SK-N-SH (cell line): ENCODE data around the gene TBL1X. TPM values are rescaled to one million over a fixed set of nuclear protein-coding genes. Genes with fewer than 3 reads are reported as not detected.

Experiments
- CTCF ChIA-PET: fragments of 300-600, 350-600 bp; formaldehyde crosslinking; extraction: SDS; loops from one replicate; lab custom pipeline; 2021; lab: Yijun Ruan, JAX
- POLR2A ChIA-PET: fragments of 350-600 bp; sonication (Branson Sonifier 250); formaldehyde crosslinking; extraction: SDS; loops from one replicate; lab custom pipeline; 2020; ENCODE audit warnings: antibody characterized with exemption, inconsistent platforms; lab: Yijun Ruan, JAX
- DNase-seq: peaks from one replicate; pipeline ENCODE4 v3.0.0; 2012
- H2AFZ ChIP-seq: fragments of 200-600 bp; sonication (generic); 2 replicates; pipeline ENCODE4 v1.8.1; 2016; ENCODE audit warnings: antibody characterized with exemption, mild to moderate bottlenecking, low read depth
- H3F3A ChIP-seq: fragments of 200-600 bp; sonication (generic); replicated peaks from 2 replicates; pipeline ENCODE3; 2016; ENCODE audit warnings: antibody characterized with exemption, mild to moderate bottlenecking; ENCODE audit not compliant: insufficient read depth
- H3K27ac ChIP-seq, 2 experiments: fragments of 200-500 bp in 1 of 2; fragments of 200-600 bp in 1 of 2; sonication (Bioruptor generic) in 1 of 2; sonication (generic), shearing (Covaris generic) in 1 of 2; 2 replicates each; pipeline versions ENCODE4 v1.5.1 to v1.6.1; 2014 to 2016; ENCODE audit warnings: low read depth in 2 of 2, inconsistent platforms in 1 of 2, low read length in 1 of 2, mild to moderate bottlenecking in 1 of 2, mixed read lengths in 1 of 2
- H3K27me3 ChIP-seq: fragments of 200-600 bp; sonication (generic), shearing (Covaris generic); 2 replicates; pipeline ENCODE4 v1.6.1; 2016; ENCODE audit warnings: mixed run types; ENCODE audit not compliant: insufficient read depth
- H3K36me3 ChIP-seq, 2 experiments: fragments of 200-500 bp in 1 of 2; fragments of 200-600 bp in 1 of 2; sonication (Bioruptor generic) in 1 of 2; sonication (generic) in 1 of 2; replicated peaks in 1 of 2; 2 replicates each; pipeline versions ENCODE3 to v1.5.1; 2014 to 2016; ENCODE audit warnings: low read length in 1 of 2, mild to moderate bottlenecking in 1 of 2; ENCODE audit not compliant: insufficient read depth in 2 of 2, control insufficient read depth in 1 of 2
- H3K4me1 ChIP-seq, 2 experiments: fragments of 200-500 bp in 1 of 2; fragments of 200-600 bp in 1 of 2; sonication (Bioruptor generic) in 1 of 2; sonication (generic), shearing (Covaris generic) in 1 of 2; 2 replicates each; pipeline versions ENCODE4 v1.5.1 to v1.6.1; 2014 to 2016; ENCODE audit warnings: low read depth in 1 of 2, low read length in 1 of 2, mixed run types in 1 of 2; ENCODE audit not compliant: insufficient read depth in 2 of 2, control insufficient read depth in 1 of 2
- H3K4me2 ChIP-seq: fragments of 200-600 bp; sonication (generic), shearing (Covaris generic); 2 replicates; pipeline ENCODE4 v1.6.1; 2017; ENCODE audit warnings: mixed run types
- H3K4me3 ChIP-seq, 2 experiments: fragments of 200-500 bp in 1 of 2; fragments of 200-600 bp in 1 of 2; sonication (Bioruptor generic) in 1 of 2; sonication (generic), shearing (Covaris generic) in 1 of 2; 2 replicates each; pipeline versions ENCODE4 v1.5.1 to v1.8.1; 2014 to 2016; ENCODE audit warnings: low read depth in 2 of 2, inconsistent platforms in 1 of 2, low read length in 1 of 2, mild to moderate bottlenecking in 1 of 2, mixed read lengths in 1 of 2, moderate library complexity in 1 of 2
- H3K79me2 ChIP-seq: fragments of 200-600 bp; sonication (generic); 2 replicates; pipeline ENCODE4 v1.8.1; 2017; ENCODE audit warnings: mild to moderate bottlenecking; ENCODE audit not compliant: insufficient read depth
- H3K9ac ChIP-seq: fragments of 200-600 bp; sonication (generic); 2 replicates; pipeline ENCODE4 v1.6.1; 2017; ENCODE audit warnings: mixed run types
- H3K9me2 ChIP-seq: fragments of 200-600 bp; sonication (generic); 2 replicates; pipeline ENCODE4 v1.6.1; 2017; ENCODE audit warnings: mixed run types
- H3K9me3 ChIP-seq: fragments of 200-600 bp; sonication (generic); 2 replicates; pipeline ENCODE4 v1.6.1; 2017; ENCODE audit warnings: mixed run types, mild to moderate bottlenecking, moderate library complexity
- H4K20me1 ChIP-seq: fragments of 200-600 bp; sonication (generic); 2 replicates; pipeline ENCODE4 v1.6.1; 2017; ENCODE audit warnings: mild to moderate bottlenecking, mixed run types; ENCODE audit not compliant: insufficient read depth
- CHD2 ChIP-seq: fragments of 150-350 bp; IDR thresholded peaks from 2 replicates; pipeline ENCODE4 v1.6.1; 2018; ENCODE audit warnings: low read length; ENCODE audit not compliant: partially characterized antibody
- EZH2phosphoT487 ChIP-seq: fragments of 200-600 bp; sonication (generic); IDR thresholded peaks from 2 replicates; pipeline ENCODE4 v1.6.1; 2017; ENCODE audit warnings: low read depth, mixed run types, mild to moderate bottlenecking, antibody characterized with exemption, moderate library complexity, borderline replicate concordance
- FOXJ3 ChIP-seq: sonication (generic); formaldehyde crosslinking; IDR thresholded peaks from 2 replicates; pipeline ENCODE4 v1.5.1; 2020; ENCODE audit warnings: mild to moderate bottlenecking, missing genetic modification reagents
- MAX ChIP-seq: IDR thresholded peaks from 2 replicates; pipeline ENCODE4 v1.4.0; 2012; ENCODE audit warnings: low read depth
- MEF2A ChIP-seq: IDR thresholded peaks from 2 replicates; pipeline ENCODE4 v1.4.0; 2012; ENCODE audit warnings: low read depth, borderline replicate concordance
- NRF1 ChIP-seq: IDR thresholded peaks from 2 replicates; pipeline ENCODE4 v1.6.1; 2012; ENCODE audit warnings: low read depth, mild to moderate bottlenecking, low read length
- RAD21 ChIP-seq: IDR thresholded peaks from 2 replicates; pipeline ENCODE4 v1.6.1; 2012; ENCODE audit warnings: mild to moderate bottlenecking, low read length
- TAF1 ChIP-seq: IDR thresholded peaks from 2 replicates; pipeline ENCODE4 v1.6.1; 2012; ENCODE audit warnings: low read depth, mild to moderate bottlenecking, low read length, moderate library complexity, borderline replicate concordance
- TCF12 ChIP-seq: IDR thresholded peaks from 2 replicates; pipeline ENCODE4 v1.4.0; 2012
- WGBS: methylation state at CpG from one replicate; pipeline ENCODE4 v1.1.6; 2017; ENCODE audit warnings: low lambda C conversion rate; 5-methylcytosine and 5-hydroxymethylcytosine counted together
- polyA plus RNA-seq, 3 experiments: library from polyadenylated mRNA; depleted of rRNA; stranded (reverse); fragments of >200 nt; gene quantifications; 2 replicates each; pipeline ENCODE4 v1.2.3, GENCODE V29; 2012
- TF ChIP-seq, protein P1 (sequence below): IDR thresholded peaks from 2 replicates; pipeline ENCODE4 v1.6.1; 2012; ENCODE audit warnings: mild to moderate bottlenecking, low read depth, low read length, moderate library complexity
- TF ChIP-seq, protein P2 (sequence below): fragments of 200-600 bp; sonication (generic); IDR thresholded peaks from 2 replicates; pipeline ENCODE4 v1.6.1; 2017; ENCODE audit warnings: antibody characterized with exemption, mild to moderate bottlenecking, moderate library complexity
- TF ChIP-seq, protein P3 (sequence below): fragments of 150-350 bp; IDR thresholded peaks from 2 replicates; pipeline ENCODE4 v1.6.1; 2017; ENCODE audit warnings: antibody characterized with exemption, low read length, low read depth, borderline replicate concordance

The TBL1X gene
- polyA plus RNA-seq, 1 of the 3 experiments (the other 2 are of a cell fraction), result 10.6 TPM

DNA sequence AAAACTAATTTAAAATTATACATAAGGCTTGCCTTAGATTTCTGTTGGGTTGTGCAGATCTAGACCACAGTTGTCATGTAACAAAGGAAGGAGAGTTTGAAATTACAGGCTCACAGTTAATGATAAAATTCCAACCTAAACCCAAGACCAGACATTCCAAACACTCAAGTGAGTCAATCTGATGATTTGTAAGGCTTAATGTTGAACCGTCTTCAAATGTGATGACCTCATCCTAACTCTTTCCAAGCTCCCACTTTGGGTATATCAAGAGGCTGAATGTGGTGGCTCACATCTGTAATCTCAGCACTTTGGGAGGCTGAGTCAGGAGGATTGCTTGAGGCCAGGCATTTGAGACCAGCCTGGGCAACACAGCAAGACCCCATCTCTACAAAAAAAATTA is 149.2 kb downstream of the TBL1X start (continued):
- TF ChIP-seq, protein P1, sequence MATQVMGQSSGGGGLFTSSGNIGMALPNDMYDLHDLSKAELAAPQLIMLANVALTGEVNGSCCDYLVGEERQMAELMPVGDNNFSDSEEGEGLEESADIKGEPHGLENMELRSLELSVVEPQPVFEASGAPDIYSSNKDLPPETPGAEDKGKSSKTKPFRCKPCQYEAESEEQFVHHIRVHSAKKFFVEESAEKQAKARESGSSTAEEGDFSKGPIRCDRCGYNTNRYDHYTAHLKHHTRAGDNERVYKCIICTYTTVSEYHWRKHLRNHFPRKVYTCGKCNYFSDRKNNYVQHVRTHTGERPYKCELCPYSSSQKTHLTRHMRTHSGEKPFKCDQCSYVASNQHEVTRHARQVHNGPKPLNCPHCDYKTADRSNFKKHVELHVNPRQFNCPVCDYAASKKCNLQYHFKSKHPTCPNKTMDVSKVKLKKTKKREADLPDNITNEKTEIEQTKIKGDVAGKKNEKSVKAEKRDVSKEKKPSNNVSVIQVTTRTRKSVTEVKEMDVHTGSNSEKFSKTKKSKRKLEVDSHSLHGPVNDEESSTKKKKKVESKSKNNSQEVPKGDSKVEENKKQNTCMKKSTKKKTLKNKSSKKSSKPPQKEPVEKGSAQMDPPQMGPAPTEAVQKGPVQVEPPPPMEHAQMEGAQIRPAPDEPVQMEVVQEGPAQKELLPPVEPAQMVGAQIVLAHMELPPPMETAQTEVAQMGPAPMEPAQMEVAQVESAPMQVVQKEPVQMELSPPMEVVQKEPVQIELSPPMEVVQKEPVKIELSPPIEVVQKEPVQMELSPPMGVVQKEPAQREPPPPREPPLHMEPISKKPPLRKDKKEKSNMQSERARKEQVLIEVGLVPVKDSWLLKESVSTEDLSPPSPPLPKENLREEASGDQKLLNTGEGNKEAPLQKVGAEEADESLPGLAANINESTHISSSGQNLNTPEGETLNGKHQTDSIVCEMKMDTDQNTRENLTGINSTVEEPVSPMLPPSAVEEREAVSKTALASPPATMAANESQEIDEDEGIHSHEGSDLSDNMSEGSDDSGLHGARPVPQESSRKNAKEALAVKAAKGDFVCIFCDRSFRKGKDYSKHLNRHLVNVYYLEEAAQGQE, result no peak
- TF ChIP-seq FOXJ3 (CRISPR knock-in tag) (no peak), TAF1 (no peak), TCF12 (no peak), RAD21 (no peak)
- TF ChIP-seq, protein P2, sequence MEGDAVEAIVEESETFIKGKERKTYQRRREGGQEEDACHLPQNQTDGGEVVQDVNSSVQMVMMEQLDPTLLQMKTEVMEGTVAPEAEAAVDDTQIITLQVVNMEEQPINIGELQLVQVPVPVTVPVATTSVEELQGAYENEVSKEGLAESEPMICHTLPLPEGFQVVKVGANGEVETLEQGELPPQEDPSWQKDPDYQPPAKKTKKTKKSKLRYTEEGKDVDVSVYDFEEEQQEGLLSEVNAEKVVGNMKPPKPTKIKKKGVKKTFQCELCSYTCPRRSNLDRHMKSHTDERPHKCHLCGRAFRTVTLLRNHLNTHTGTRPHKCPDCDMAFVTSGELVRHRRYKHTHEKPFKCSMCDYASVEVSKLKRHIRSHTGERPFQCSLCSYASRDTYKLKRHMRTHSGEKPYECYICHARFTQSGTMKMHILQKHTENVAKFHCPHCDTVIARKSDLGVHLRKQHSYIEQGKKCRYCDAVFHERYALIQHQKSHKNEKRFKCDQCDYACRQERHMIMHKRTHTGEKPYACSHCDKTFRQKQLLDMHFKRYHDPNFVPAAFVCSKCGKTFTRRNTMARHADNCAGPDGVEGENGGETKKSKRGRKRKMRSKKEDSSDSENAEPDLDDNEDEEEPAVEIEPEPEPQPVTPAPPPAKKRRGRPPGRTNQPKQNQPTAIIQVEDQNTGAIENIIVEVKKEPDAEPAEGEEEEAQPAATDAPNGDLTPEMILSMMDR, result no peak

DNA sequence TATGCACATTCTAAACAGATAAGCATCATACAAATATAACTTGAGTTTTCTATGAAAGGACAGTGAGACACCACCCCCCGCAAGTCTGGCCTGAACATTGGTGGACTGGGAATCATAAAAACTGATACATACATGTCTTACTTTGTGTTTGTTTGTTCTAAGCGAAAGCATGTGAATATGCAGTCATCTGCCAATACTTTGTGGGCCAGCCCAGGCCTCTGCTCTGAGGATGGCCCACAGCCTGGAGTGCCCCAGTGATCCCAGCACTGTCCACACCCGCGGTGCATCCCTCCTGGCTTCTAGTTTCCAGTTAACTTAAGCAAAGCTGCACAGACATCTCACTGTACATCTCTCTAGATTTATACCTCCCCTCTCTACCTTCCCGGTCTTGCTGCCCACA is 154.3 kb downstream of the TBL1X start:
- Histone ChIP-seq H2AFZ (no peak overlapping the region), H3K27me3 (peaks cover 4% of the 10 kb centered on the region; the same call in 1 of the 2 replicates), H3K36me3 (no peaks in the 10 kb centered on the region), H3K79me2 (no peaks in the 10 kb centered on the region), H3K4me2 (no peak overlapping the region), H3K9ac (no peak overlapping the region), H3K4me3 (no peak overlapping the region), H3K4me1 (no peaks in the 10 kb centered on the region), H3K27ac (no peak overlapping the region), H3K9me2 (no peaks in the 10 kb centered on the region), H4K20me1 (no peaks in the 10 kb centered on the region), H3F3A (no peaks in the 10 kb centered on the region), H3K9me3 (no peaks in the 10 kb centered on the region)
- ChIA-PET POLR2A (no interaction called here), CTCF (interaction anchor here (2.4 kb wide), 1 partner anchor 8 kb away, joined by 6 read pairs; no protein-coding TSS in a partner anchor)
- 42% methylated on average over 5 of the region's 5 CpGs for WGBS
- TF ChIP-seq CHD2 (no peak), TAF1 (no peak), EZH2phosphoT487 (no peak), MEF2A (no peak), MAX (no peak), NRF1 (no peak)
- TF ChIP-seq, protein P3, sequence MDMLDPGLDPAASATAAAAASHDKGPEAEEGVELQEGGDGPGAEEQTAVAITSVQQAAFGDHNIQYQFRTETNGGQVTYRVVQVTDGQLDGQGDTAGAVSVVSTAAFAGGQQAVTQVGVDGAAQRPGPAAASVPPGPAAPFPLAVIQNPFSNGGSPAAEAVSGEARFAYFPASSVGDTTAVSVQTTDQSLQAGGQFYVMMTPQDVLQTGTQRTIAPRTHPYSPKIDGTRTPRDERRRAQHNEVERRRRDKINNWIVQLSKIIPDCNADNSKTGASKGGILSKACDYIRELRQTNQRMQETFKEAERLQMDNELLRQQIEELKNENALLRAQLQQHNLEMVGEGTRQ, result no peak
- DNase-seq, result no peak
